Stimulated activated CD4-positive, alpha-beta T cell treated with anti-CD3 and anti-CD28 coated beads, Interleukin-2, amount 100 ng/mL, for 24 hours (primary cell): ENCODE results near the gene CBFA2T3.

Experiments used
- DNase-seq, 2 donors: peaks; one replicate each; pipeline ENCODE4 v3.0.0-alpha.2; 2020

The CBFA2T3 gene

GRCh38 chr16:88995194-88995593 is 18.2 kb upstream of the CBFA2T3 start:
- DNase-seq = no peak

- no peak for DNase-seq
Observed at GRCh38 chr16:88994695-88995094, 17.7 kb upstream of the CBFA2T3 start.

- DNase-seq = no peak
Observed at GRCh38 chr16:88993946-88994600, 17.1 kb upstream of the CBFA2T3 start.

- DNase-seq = no peak
Observed at GRCh38 chr16:88993166-88993761, 16.3 kb upstream of the CBFA2T3 start.

GRCh38 chr16:88992351-88993165 is 15.6 kb upstream of the CBFA2T3 start:
- DNase-seq = no peak

- DNase-seq = no peak
Observed at GRCh38 chr16:88991813-88992350, 14.9 kb upstream of the CBFA2T3 start.

- DNase-seq = no peak
Observed at GRCh38 chr16:88989852-88990547, 13.0 kb upstream of the CBFA2T3 start.

- DNase-seq = no peak
Observed at GRCh38 chr16:88988980-88989811, 12.2 kb upstream of the CBFA2T3 start.

GRCh38 chr16:88985521-88985920 is 8.5 kb upstream of the CBFA2T3 start:
- DNase-seq = no peak

GRCh38 chr16:88983771-88984687 is 7.0 kb upstream of the CBFA2T3 start:
- DNase-seq = no peak

GRCh38 chr16:88983165-88983564 is 6.2 kb upstream of the CBFA2T3 start:
- no peak for DNase-seq

- no peak for DNase-seq
Observed at GRCh38 chr16:88982286-88983084, 5.5 kb upstream of the CBFA2T3 start.

GRCh38 chr16:88979353-88980015 is 2.5 kb upstream of the CBFA2T3 start:
- no peak for DNase-seq

- no peak for DNase-seq
Observed at GRCh38 chr16:88978608-88979346, 1.8 kb upstream of the CBFA2T3 start.

- DNase-seq = no peak
Observed at GRCh38 chr16:88977812-88978607, 1.0 kb upstream of the CBFA2T3 start.

- no peak for DNase-seq
Observed at GRCh38 chr16:88976366-88977017, 515 bp downstream of the CBFA2T3 start.

GRCh38 chr16:88975511-88976061 is 1.4 kb downstream of the CBFA2T3 start:
- no peak for DNase-seq
